GM21619 (cell line): ENCODE data around the gene OR2T1.
"Not testable (repeated sequence)": the region's sequence is repeated elsewhere in the genome, so short reads cannot be mapped to it uniquely, and the experiment has no call there.

ENCODE experiments used
- ATAC-seq: cut with Tn5 transposase; IDR thresholded peaks from one replicate; pipeline ENCODE4 v1.9.1; 2021; ENCODE audit not compliant: unreplicated experiment

Gene OR2T1, protein sequence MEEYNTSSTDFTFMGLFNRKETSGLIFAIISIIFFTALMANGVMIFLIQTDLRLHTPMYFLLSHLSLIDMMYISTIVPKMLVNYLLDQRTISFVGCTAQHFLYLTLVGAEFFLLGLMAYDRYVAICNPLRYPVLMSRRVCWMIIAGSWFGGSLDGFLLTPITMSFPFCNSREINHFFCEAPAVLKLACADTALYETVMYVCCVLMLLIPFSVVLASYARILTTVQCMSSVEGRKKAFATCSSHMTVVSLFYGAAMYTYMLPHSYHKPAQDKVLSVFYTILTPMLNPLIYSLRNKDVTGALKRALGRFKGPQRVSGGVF

DNA sequence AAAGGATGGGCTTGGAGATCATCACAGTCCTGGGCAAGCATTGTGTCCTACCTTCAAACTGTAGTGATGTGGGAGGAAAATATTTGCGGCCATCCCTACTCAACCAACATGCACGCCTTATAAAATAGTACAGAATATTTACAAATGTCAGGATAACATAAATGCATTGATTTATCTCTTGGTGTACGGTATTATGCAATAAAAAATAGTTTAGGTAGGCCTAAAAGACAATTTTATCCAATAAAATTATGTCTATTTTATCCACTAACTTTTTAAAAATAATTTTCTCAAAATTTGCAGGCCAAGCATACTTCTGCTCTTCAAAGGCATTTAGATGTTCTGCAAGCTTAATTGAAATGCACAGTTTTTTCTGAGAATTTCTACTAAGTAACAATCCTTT is at the start of gene OR2T1:
OR2T1 (plus strand) TSS at position 301 of the 400 bp plus-strand sequence. CDS start 3,100 bp downstream, outside the sequence.
- no peak for ATAC-seq

DNA sequence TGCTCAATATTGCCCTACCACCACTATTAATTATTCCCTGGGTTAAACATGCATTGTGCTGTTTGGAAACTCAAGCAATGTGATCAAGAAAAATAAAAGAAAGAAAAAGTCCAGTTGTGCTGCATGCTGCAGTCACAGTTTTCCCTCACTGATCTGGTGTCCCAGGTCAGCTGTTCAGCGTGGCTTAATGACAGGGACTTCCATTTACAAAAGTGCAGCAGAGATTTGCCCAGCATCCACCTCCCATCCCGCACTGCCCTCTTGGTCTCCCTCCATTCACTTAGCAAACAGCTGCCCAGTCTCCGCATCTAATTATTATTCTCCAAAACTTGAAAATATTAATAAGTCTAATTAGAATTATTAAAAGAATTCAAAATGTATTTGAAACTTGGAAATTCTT is 43.4 kb upstream of the OR2T1 start:
- no peak for ATAC-seq

DNA sequence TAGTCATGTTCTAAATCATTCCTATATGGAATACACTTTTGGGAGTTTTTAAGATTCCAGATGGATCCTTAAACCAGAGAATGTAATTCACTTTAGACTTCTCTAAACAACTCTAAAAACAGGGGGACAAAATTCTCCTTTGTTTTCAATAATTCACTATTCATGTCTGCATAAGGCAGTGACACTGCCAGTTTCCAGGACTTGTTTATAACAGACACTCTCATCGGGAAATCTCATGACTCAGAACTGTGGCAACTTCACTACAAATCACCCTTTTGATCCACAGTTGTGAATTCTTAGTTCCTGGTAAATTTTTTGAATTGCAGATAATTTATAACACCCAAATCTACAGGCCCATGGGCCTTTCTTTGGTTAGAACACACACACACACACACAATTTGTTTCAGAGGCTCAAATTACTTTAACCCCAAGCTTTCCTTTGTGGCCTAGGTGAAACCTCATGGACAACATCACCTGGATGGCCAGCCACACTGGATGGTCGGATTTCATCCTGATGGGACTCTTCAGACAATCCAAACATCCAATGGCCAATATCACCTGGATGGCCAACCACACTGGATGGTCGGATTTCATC is 41.6 kb upstream of the OR2T1 start, which contains the start of gene OR2T4:
OR2T4 (plus strand) TSS at position 545 of the 595 bp plus-strand sequence; CDS start at position 545, 0 bp downstream.
- no peak for ATAC-seq

DNA sequence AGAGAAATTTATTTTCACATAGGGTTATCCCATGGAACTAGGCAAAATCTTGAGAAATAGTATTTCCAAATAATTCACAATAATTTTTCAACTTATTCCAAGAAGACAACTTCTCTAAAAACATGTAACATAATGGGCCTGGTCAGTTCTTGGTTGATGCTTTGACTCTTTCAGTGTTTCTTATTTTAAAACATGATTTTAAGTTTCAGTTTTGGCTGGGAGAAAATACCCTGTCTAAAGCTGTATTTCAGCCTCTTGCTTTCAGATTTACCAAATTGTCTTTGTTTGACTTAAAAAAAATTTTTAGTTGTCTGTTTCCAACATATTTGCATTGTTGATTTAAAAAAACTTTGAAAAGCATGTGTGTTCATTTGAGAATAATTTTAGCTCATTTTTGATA is 36.2 kb upstream of the OR2T1 start:
- no peak for ATAC-seq

DNA sequence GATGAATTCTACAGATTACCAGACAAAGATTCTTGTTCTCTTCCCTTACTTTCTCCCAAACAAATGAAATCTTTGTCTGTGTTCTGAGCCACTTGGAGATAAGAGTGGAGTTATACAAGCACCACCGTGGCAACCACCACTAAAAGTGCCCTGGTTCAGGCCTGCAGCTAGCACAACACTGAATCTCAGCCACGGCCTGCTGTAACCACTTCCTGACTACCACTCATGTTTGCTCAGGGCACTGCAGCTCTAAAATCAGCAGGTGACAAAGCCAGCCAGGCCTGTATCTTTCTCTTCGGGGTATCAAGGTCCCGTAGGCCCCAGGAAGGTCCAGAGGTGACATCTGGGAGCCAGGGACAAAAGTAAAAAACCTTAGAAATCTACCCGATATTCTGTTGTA is 30.5 kb upstream of the OR2T1 start:
- peak; percentile 61 for ATAC-seq

DNA sequence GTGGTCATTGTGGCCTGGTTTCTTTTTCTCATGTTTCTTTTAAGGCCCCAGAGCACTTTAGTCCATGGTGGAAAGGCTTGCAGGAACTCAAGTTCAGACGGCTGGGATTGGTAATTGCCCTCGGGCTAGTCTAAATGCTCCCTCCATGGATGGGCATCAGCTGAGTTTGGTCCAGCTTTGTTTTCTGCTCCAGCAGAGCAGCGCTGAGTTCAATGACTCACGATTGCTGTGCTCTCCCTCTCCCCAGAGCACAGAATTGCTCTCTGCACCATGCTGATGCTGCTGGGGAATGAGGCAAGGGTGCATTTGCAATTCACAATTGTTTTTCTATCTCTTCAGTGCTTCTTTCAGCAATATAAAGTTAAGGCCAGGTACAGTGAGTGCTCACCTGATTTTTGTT is 29.1 kb upstream of the OR2T1 start:
- no peak for ATAC-seq

DNA sequence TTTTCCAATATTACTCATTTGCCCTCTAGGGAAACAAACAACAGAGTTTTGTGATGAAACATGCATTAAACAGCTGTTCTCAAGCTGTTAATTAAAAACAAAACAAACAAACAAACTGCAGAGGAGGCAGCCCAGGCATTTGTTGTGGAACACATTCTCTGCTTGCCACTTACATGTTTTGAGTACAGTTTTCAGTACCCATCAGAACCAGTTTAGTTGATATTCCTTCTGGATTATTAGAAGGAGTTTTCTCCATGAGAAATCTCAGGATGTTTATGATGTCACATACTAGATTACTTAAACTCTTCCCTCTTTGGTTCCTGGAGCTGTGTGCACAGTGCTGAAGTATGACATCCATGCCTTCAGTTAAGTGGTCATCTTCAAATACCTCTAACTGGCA is 27.4 kb upstream of the OR2T1 start, which contains the start of gene OR2T6:
OR2T6 (plus strand) TSS at position 301 of the 400 bp plus-strand sequence. CDS start 11,863 bp downstream, outside the sequence.
- no peak for ATAC-seq

DNA sequence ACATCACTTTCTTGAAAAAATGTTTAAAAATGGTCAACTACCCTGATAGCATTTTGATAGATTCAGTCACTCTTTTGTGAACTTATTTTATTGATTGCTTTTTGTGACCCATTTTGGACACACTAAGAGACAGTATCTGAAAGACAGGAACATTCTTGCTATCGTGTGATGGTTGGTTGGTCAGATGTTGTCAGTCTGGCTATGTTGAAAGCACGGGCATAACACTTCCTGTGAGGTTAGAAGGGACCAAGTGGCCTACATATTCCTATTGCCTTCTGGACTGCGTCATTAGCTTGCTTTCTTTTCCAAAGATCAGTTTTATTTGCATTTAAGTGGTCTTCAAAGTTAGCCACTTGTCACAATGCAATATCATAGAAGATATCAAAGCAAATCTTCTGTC is 25.9 kb upstream of the OR2T1 start:
- ATAC-seq = no peak

- ATAC-seq = no peak
These were observed 22.0 kb upstream of the OR2T1 start for GRCh38 chr1:248380854-248381253.

- no peak for ATAC-seq
These were observed 14.4 kb upstream of the OR2T1 start for GRCh38 chr1:248388426-248388825.

DNA sequence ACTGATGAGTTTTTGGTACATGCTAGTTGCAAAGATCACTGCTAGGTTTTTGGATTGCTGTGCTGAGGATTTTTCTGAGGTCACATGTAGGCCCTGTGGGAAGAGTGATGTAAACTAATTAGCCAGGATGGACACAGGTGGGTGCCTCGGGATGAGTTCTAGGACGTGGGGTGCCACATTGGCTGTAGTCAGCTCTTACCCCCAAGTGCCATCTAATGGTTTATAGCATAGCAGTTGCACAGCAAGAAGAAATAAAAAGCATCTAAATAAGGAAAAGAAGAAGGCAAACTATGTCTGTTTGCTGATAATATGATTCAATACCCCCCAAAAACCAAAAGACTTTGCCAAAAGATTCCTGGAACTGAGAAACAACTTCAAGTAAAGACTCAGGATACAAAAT is 9.8 kb upstream of the OR2T1 start:
- no peak for ATAC-seq

- ATAC-seq = no peak
These were observed 1.2 kb downstream of the OR2T1 start for GRCh38 chr1:248404024-248404423.

- ATAC-seq = no peak
These were observed 4.2 kb downstream of the OR2T1 start for GRCh38 chr1:248406721-248407692.

GRCh38 chr1:248416226-248416625 is 13.4 kb downstream of the OR2T1 start:
- no peak for ATAC-seq

- no peak for ATAC-seq
These were observed 15.0 kb downstream of the OR2T1 start for GRCh38 chr1:248417854-248418253.

DNA sequence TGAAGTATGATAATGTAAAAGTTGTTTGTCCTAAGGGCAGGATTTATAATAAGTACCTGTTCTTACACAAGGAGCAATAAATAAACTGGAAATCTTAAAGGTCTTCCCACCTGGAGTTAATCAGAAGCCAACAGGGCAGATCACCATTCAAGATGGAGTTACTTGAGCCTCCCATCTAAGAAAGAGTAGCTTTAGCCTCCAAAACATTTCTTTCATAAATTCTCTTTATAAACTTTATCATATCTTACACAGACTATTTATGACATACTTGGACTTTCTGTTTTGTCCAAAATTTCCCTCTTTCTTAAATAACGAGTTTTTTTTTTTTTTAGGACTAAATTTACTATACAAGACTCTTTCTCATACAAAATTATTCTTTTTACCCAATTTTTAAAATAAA is 18.5 kb downstream of the OR2T1 start:
- ATAC-seq = no peak

DNA sequence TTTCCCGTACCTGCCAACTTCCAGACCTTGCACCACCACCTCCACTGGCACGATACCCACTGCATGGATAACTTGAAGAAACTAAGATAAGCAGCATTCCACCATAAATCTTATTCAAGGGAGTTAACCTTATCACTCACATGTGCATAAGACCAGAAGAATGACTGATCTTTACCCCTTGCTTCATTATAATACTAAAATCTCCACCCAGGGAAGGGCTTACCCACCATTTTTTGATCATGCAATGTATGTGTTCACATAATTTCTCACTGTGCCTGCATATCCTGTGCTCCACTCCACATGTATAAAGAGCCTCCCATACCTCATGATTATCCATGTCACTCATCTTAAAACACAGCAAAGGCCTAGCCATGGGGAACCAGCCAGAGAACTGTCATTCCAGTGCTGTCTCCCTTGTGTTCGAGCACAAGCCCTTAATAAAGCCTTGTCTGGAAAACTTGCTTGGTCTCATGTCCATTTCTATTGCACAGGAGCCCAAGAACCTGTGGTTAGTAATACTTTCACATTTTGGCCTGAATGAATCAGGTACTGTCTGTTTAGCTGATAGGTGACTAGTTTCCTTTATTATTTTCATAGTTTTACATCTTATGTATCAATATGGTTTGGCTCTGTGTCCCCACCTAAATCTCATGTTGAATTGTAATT is 24.8 kb downstream of the OR2T1 start:
- ATAC-seq = peak; percentile 41

- peak; percentile 94 for ATAC-seq
These were observed 25.3 kb downstream of the OR2T1 start for GRCh38 chr1:248428192-248428533.

DNA sequence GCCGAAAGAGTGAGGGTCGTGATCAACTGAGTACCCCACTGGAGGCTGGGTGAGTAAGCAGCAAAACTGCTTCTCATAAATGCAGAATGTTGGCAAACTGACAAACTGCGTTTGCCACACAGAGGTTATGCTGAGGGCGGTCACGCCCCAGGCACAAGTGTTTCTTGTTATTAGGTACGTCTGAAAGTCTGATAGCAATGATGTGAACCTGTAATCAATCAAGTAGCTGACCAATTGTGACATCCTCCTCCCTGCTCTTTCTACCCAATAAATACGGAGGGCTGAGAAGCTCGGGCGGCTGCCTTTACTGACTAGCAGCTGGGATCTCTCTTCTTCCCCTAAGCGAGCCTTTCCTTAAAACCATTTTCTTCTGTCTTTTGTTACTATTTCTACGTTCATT is 28.8 kb downstream of the OR2T1 start:
- ATAC-seq = not testable (repeated sequence)

- not testable (repeated sequence) for ATAC-seq
These were observed 29.4 kb downstream of the OR2T1 start for GRCh38 chr1:248432201-248432600.
